Stimulated activated CD4-positive, alpha-beta T cell treated with anti-CD3 and anti-CD28 coated beads, Interleukin-15, amount 100 ng/mL, for 24 hours (primary cell): ENCODE data around the gene FKBP6.
"Not testable (repeated sequence)": the region's sequence is repeated elsewhere in the genome, so short reads cannot be mapped to it uniquely, and the experiment has no call there.

ENCODE experiments used
- DNase-seq: peaks from one replicate; pipeline ENCODE4 v3.0.0-alpha.2; 2020

The FKBP6 gene

GRCh38 chr7:73358590-73359275 lies 30.8 kb downstream of the FKBP6 start:
- DNase-seq = no peak

- DNase-seq = no peak
Observed at GRCh38 chr7:73359306-73359705, 31.3 kb downstream of the FKBP6 start.

- no peak for DNase-seq
Observed at GRCh38 chr7:73359746-73360375, 31.9 kb downstream of the FKBP6 start.

- DNase-seq = not testable (repeated sequence)
Observed at GRCh38 chr7:73360590-73360989, 32.6 kb downstream of the FKBP6 start.

GRCh38 chr7:73363225-73364005 lies 35.5 kb downstream of the FKBP6 start:
- DNase-seq = no peak

- DNase-seq = no peak
Observed at GRCh38 chr7:73364006-73364728, 36.2 kb downstream of the FKBP6 start.

GRCh38 chr7:73366127-73366526 lies 38.2 kb downstream of the FKBP6 start:
- no peak for DNase-seq

- DNase-seq = no peak
Observed at GRCh38 chr7:73366990-73367389, 39.0 kb downstream of the FKBP6 start.

- DNase-seq = no peak
Observed at GRCh38 chr7:73369009-73369408, 41.0 kb downstream of the FKBP6 start.

GRCh38 chr7:73369622-73370021 lies 41.7 kb downstream of the FKBP6 start:
- DNase-seq = no peak

GRCh38 chr7:73373741-73374140 lies 45.8 kb downstream of the FKBP6 start:
- DNase-seq = no peak

- DNase-seq = not testable (repeated sequence)
Observed at GRCh38 chr7:73376262-73376661, 48.3 kb downstream of the FKBP6 start.

- no peak for DNase-seq
Observed at GRCh38 chr7:73376671-73377412, 48.9 kb downstream of the FKBP6 start.

- DNase-seq = not testable (repeated sequence)
Observed at GRCh38 chr7:73377413-73378200, 49.6 kb downstream of the FKBP6 start.

GRCh38 chr7:73382934-73383503 lies 55.1 kb downstream of the FKBP6 start:
- DNase-seq = no peak

GRCh38 chr7:73387221-73387828 lies 59.4 kb downstream of the FKBP6 start:
- DNase-seq = no peak

GRCh38 chr7:73387908-73388414 lies 60.0 kb downstream of the FKBP6 start:
- no peak for DNase-seq

GRCh38 chr7:73391396-73391795 lies 63.4 kb downstream of the FKBP6 start:
- DNase-seq = no peak

- no peak for DNase-seq
Observed at GRCh38 chr7:73394422-73394821, 66.5 kb downstream of the FKBP6 start.
